ENCODE measurements around the gene CEP128.

GRCh38 chr14:80477388-80478160, 464.0 kb downstream of the CEP128 start:
- TF ChIP-seq CTCF (IDR thresholded peaks at IDR 0.05), result no peak
- no peak for TF ChIP-seq POLR2A (IDR thresholded peaks at IDR 0.05)
- TF ChIP-seq POLR2AphosphoS5 (IDR thresholded peaks at IDR 0.05), result no peak

Data from suprapubic skin (tissue), 4 donors.